EL (cell line): Measurements from ENCODE around the gene MSI2.

Experiments used
- DNase-seq: peaks from one replicate; pipeline ENCODE4 v3.0.0-alpha.2; 2016

The MSI2 gene

DNA sequence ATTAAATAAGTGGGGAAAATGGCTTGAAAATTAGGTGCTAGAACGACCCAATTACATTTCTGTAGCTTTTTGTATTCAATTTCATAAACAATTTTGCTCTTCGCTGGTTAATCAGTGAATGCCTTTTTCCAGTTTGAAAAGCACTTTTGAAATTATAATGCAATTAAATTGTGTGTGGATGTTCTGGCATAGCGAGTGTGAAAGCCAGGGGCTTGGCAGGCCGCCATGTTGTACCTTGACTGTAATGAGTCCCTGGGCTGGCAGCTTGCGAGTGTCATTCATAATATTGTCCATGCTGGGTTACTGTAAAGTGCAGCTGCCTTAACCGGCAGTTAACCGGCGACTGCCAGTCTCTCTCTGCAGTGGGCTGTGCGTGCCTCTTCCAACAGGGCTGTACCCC, 310.9 kb downstream of the MSI2 start:
- DNase-seq = no peak

DNA sequence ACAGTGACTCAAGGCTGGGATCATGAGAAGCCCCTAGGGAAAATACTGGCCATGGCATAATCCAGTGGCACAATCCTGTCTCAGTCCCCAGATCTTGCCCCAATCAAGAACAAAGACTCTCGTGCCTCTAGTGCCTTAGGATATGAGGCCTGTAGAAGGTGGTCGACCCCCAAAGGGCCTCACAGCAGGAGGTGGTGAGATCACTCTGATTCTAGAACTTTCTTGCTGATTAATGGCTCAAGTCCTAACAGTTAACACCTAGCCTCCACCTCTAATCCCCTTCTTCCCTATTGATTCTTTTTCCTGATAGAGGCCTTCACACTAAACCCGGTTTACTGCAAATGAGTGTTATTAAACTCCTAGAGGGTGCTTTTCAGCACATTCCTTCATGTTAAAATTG, 312.0 kb downstream of the MSI2 start:
- DNase-seq = no peak

DNA sequence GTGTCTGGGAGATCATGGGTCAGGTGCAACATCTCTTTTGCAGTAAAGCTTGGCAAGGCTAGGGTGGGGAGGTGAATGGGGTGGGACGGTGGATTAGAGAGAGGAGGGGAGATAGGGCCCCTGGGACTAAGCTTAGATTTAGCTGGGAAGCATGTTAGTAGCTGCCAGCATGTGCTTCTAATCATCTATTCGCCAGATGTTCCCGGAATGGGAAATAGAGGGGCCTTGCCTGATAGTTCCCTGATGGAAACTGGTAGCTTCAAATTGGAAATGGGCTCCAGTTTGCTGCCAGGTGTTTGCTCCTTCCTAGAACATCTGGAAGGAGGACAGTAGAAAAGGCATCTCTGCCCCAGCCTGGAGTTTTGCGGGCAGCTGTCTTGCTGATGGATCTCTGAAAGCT, 312.7 kb downstream of the MSI2 start:
- DNase-seq = no peak

DNA sequence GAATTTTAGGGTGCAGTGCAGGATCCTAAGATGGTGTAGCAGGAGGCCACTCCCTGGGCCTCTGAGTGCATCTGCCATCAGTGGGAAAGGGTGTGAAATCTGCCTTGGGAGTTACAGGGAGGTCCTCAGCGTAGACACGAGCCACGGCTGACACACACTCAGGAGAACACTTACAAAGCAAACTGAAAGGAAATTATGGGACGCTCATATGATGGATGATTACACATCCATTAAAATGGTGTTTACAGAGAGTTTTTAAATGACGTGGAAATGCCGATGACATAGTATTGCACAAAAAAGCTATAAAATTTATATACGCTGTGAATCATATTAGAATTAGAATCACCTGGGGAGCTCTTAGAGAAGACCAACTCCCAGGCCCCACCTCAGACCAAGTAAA, 313.5 kb downstream of the MSI2 start:
- DNase-seq = no peak

DNA sequence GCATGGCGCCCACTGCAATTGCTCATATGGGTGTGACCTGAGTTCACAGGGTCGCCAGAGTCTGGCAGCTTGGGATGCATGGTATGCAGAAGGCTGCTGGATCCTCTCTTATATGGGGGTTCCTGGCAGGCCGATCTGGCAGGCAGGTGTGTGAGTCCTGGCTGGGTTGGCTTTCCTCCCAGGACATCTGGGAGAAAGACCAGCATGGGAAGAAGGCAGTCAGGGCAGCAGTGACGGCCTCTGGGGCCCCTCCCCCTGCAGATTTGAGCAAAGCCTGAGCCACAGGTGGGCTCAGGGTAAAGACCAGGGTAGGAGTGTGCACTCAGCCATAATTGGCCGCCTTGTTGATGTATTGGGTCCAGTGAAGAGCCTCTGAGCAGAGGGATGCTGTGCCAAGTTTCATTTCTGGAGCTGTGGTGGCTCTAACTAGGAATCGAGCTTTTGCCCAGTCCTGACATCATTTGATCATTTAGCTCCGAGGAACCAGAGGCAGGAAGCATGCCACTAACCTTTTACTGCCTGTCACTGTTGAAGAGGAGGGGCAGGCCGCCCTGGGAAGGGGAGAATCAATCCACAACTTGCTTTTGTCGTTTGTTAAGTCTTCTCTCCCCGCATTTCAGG, 314.5 kb downstream of the MSI2 start:
- DNase-seq = no peak

DNA sequence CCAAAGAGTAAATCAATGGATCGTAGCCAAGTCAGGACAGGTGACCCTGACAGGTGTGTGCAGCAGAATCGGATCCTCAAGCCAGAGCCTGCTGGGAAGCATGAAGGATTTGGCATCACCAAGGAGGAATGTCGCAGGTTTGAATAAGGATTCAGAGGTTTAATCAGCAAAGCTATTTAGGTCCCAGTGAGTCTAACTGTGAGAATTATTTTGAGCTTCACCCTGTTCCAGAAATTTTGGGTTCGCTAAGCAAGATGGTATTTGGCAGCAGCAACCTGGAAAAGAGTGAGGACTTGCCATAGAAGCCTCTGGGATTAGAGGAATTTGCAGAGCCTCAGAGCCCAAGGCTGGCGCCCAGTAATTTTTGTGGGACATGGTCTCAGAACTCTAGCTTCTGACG, 315.7 kb downstream of the MSI2 start:
- DNase-seq = no peak

DNA sequence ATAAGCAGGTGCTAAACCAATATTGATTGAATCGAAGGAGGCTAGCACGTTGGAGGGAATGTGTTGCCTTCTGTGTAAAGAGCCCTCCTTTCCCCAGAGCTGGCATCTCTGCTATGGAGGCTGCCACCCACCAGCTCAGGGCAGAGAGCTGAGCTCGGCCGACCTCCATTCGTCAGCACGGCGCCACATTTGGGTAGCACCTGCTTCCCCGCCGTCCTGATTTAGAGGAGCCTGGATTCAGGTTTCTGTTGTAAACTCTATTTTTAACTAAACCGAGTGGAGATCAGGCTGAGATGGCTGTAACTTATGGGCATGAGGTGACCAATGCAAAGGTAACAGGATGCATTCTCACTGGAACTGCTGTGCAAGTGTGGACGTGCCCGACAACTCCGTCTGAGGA, 316.3 kb downstream of the MSI2 start:
- DNase-seq = no peak

DNA sequence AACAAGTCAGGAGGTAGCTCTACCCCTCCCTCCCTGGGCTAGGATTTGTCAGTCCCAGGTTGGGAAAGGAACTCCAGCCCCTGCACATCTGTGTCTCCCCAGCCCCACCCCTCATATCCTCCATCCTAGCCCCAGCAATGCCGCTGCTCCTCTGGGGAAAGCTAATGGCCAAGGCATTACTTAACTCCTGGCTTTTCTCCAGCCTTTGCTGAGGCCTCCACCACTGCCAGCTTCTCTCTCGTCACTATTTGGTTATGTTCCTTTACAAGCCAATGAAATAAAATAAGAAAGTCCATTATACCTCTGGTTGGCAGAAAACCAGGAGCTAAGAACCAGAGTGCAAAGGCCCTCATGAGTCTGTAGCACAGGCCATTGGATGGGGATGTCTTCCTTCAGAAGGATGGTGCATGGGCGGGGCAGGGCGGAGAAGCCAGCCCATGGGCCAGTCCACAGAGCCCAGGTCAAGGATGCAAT, 317.8 kb downstream of the MSI2 start:
- DNase-seq = no peak

DNA sequence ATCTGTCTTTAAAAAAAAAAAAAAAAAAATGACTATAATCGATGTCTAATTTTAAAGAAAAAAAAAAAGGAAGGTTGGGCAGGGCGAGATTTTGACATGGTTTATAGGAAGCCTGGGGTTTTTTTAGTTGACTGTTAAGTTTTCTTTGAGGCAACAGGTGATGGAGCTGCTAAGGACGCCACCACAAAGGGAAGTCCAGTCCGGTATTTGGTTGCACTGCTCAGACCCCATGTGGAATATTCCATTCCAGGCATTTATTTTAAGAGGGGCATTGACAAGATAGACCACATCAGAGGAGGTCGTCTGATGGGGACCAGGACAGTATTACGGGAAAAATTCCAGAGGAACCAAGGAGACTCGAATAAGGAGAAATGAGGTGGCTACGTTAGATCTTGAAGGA, 320.4 kb downstream of the MSI2 start:
- DNase-seq = no peak

DNA sequence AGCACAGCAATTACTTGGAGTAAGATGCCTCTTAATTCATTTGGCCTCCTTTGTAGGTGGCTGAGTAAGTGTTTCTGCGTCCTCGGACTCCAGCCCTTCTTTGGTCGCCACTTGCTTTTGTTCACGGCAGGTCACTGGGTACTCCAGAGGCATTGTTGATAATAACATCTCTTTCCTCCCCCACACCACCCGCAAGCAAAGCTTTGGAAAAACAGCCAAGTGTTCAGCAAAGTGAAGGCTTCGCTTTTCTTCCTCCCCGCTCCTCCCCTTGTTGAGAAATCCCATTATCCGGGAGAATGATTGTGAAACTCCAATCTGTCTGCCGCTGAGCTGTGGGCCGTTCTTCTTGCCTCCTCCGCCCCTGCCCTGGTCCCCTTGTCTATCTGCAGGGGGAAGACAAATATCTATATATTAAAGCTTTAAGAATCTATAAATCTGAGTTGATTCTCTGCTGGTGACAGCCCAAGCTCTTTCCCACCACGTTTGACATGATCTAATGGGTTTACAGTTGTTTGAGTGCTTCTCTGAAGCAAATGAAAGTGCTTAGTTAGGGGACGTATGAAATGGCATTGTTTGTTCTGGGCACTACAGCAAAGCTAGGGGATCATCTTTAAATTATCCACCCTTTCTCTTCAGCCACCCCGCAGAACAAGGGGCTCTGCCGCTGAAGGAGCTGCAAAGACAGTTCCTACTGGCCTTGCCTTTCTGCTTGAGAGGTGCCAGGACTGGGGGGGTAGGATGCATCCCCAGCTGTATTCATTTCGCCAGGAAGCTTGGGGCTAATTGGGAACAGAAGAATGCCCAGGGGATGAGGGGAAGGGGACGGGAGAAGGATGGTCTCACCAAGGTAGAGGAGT, 321.7 kb downstream of the MSI2 start:
- DNase-seq = peak; percentile 36

DNA sequence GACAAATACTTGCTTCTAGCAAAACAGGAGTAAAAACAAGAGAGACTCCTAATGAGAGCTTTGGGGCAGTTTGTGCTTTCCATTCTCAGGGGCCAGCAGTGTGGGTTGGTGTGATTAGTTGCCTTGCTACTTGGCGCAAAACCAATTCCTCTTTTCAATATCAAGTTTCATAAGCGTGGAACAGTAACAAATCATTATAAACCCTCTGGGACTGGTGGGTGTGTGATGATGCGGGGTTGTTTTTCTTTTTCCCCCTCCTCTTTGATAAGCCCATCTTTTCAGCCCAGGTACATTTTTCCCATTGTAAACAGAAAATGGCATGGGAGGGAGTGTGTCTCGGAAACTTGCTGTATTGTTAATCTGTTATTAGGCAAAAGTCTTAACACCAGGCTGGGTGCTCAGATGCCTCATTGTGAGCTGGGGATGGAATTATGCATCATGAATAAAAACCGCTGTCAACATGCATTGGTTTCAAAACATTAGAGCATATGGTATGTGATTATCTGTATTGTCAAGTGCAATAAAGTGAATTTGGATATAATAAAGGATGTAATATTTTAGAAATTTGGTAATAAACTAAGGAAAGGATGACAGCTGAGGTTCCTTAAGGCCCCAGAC, 322.4 kb downstream of the MSI2 start:
- DNase-seq = no peak

DNA sequence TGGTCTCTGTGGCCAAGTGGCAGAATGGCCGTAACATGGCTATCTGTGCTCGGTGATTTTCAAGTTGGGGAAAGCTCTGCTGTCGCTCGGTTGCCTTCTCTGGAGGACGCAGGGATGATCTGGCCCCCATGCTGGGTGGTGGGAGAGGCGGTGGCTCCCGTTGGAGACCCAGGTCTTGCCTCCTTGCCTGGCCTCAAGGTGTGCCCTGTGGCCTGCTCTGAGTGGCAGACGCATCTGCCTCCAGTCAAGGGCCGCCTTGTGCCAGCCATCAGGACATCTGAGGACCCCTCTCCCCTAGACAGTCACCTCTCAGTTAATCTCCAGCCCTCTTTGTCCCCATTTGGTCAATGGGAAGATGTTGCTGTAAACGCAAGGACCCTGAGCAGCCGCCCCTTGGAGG, 322.9 kb downstream of the MSI2 start:
- DNase-seq = no peak

DNA sequence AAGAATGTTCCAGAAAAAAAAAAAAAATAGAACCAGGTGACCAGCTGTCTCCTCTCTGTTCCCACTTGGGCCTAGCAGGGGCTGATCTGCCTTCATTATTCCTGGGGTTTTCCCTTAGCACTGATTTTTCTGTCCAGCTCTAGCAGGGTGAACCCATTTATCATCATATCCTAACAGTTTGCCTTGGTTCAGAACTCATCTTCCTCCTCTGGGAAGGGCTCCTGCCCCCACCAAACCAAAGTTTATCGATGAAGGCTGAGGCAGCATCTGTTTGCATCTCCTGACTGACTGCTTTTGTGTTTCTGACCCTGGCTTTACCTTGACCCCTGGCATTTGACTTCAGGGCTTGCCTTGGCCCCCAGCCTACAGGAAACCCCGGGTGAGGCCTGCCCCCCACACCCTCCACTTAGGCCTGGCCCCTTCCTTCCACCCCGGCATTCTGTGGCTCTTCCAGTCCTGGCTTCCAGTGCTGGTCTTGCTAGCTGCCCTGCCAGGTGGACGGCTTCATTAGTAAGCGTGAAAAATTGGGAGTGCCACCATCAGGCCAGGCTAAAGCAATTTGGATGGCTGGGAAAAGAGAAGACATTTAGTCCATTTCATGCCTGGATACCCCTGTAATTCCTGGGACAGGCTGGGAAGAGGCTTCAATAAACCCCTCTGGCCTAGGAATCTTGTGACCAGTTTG, 323.9 kb downstream of the MSI2 start:
- no peak for DNase-seq

DNA sequence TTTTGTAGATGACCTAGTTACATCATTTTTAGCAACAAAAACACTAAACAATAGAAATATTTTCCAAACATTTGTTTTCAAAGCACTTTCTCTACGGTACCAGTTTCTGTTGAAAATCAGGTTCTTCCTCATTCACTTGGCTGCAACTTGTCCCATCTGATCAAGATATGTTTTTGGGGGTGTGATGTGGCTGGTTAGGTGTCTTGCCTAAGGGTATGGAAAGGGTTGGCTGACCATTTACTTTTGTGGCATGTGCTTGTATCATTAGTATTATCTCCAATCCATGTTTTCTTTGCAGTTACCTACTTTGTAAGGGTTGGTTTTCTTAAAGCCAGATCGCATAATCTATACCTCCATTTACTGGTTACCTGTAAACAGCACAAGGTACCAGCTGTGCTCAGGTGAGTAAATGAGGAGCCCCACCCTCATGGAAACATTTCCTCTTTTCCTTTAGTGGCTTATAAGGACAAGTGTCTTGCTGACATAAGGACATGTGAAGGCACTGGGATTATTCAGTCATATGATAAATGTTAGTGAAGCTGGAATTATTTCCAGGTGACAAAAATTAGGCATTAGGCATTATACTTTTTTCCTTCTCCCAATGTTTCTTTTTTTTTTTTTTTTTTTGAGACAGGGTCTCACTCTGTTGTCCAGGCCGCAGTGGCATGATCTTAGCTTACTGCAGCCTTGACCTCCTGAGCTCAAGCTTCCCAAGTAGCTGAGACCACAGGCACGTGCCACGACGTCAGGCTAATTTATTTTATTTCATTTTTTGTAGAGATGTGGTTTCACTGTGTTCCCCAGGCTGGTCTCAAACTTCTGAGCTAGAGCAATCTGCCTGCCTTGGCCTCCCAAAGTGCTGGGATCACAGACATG, 326.8 kb downstream of the MSI2 start:
- no peak for DNase-seq

DNA sequence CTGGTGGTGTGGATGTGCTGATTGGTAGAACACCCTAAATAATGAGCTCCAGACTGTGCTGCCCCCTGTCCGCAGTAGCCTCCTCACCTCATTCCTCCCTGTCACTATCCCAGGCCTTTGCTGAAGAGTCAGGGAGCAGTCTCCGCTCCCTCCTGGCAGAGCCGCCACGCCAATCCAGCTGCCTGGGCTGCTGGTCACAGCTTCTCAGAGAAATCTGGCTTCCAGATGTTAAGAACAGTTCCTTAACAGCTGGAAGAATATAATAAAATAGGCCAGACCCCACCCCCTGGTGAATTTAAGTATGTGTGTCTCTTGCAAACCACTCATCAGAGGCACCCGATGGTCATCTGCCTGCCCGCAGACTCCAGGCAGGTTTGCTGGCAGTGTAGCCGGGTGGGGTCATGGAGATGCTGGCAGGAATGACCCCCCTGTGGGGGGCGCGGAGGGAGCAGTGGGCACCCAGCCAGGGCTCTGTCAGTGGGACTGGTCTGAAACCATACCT, 327.8 kb downstream of the MSI2 start:
- no peak for DNase-seq

DNA sequence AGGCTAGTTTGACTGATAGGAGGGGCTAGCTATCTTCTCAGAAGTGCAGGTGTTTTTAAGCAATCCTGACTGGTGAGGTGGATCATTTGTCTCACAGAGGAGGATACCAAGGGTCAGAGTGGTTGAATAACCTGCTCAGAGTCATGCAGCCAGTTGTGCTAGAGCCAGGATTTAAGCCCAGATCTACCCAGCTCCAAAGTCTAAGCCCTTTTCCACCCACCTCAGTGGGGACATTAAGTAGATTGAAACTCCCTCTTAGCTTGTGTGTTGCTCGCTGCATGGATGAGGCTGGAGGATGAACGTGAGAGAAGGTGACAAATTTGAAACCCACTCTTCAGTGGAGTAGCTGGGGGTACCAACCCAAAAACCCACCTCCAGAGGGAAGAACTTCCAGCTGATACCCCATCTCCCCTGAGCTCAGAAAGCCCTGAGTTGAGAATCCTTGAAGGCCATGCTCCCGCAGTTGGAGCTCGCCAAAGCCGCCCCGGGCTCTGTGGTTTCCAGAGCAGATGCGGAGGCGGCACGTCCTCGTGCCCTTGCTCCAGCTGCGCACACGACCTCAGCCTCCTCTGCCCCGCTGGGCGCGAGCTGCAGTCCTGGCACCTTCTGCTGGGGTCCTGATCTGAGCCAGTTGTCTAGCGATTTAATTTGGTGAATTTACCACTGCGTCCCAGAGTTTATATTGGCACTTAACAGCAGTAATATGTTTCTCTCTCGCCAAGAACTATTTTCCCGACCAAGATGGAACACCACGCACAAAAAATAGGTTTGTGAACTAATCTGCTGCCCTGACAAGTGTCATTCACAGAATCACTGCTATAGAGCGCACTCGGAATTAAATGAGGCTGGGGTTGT, 329.2 kb downstream of the MSI2 start:
- DNase-seq = no peak

DNA sequence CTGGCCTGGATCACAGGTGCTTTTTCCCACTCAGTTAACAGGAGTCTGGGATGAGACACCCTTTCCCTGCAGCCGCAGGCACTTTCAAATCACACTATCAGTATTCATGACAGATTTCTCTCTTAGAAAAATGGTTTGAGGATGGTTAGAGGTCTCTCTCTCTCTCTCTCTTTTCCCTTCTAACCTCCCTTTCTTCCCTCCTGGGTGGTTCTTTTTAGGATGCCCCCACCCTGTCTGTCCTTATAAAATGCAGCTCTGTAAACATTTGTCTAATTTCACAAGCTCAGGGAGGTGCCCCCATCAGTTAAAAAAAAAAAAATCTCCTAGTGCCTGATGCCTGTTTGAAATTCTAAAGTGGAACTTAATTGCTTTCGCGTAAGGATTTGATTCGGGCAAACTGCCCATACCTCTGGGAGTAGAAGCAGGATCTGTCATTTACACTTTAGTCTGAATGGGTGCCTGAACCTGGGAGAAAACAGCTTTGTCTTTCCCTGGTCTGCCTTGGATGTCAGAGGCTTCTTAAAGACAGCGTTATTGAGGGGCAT, 329.9 kb downstream of the MSI2 start:
- no peak for DNase-seq

DNA sequence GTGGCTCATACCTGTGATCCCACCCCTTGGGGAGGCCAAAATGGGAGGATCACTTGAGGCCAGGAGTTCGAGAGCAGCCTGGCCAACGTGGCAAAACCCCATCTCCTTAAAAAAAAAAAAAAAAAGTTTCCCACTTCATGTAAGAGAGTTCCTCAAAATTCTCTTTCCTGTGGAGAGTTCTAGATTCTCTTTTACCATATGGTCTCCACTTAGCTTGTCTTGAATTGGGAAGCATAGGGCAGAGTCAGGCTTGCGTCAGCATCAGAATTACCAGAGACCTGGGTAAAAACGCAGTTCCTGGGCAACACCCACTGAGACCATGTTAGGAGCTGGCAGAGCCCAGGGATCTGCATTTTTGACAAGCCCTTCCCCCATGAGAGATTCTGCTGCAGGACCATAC, 330.4 kb downstream of the MSI2 start:
- no peak for DNase-seq

DNA sequence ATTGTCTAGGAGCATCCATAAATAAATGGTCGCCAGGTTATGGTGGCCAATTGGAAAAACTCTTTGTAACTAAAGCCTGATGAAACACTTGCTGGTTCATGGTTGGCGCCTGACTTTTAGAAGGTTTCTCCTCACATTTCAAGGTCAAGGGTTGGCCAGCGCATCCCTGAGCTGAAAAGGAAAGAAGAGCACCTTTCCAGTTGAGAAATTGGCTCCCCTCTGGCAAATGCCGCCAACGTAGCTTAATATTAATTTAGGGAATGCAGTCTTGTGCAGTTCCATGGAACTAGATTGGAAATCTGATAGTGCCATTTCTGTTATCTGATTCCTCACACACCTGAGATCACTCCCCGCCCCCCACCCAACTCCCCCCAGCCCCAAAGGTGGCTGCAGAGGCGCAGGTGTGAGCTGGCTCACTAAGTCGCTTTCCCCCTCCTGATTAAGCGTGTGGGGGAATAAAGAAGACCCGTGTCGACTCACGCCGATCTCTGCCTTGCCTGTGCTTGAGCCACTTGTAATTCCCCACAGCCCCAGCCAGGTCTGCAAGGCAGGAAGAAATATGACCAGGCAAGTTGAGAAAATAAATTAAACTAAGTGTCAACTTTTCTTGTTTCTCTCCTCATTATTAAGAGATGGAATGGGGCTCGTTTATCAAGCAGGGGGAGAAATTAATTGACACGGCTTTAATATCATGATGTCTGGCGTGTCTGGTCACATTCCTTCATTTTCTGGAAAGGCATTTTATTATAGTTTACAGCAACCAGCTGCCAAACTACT, 331.1 kb downstream of the MSI2 start:
- no peak for DNase-seq

DNA sequence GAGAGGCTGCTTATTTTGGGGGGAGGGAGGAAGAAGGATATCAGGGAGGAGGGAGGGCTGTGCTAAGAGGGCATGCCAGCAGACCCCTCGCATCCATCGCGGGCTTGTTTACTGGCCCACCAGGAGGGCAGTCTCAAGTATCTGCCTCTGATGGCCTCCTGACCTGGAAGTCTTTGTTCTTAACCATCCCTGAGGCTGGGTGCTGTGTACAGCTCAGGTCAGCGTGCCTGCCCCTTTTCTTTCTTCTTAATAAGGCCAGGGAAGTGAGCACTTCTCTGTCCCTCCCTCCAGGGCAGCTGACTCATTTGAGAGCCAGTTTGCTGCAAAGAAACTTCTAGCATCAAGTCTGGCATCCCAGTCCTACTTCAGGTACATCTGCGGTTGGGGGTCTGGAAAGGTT, 331.8 kb downstream of the MSI2 start:
- no peak for DNase-seq
